Transverse colon (tissue), 4 donors: Measurements from ENCODE around the gene COX7B2.

ENCODE experiments used
- POLR2A ChIP-seq: fragments of 450-650 bp; IDR thresholded peaks from one replicate; pipeline ENCODE4 v1.6.1; 2016; ENCODE audit warnings: antibody characterized with exemption, mild to moderate bottlenecking, moderate library complexity
- POLR2AphosphoS5 ChIP-seq, 3 donors: sonication (generic); formaldehyde crosslinking; IDR thresholded peaks; one replicate each; pipeline ENCODE4 v1.6.1; 2016; ENCODE audit warnings: antibody characterized with exemption in 3 of 3
- TF ChIP-seq, protein P1 (sequence below), 5 experiments: fragments of 200-600 bp in 3 of 5; fragments of 450-650 bp in 2 of 5; sonication (generic) in 3 of 5; IDR thresholded peaks; 1 replicate in 2 of 5; 2 replicates in 3 of 5; pipeline ENCODE4 v1.5.1; 2016 to 2017; ENCODE audit warnings: antibody characterized with exemption in 5 of 5, inconsistent platforms in 3 of 5, mild to moderate bottlenecking in 2 of 5, moderate library complexity in 1 of 5

- TF ChIP-seq, protein P1, sequence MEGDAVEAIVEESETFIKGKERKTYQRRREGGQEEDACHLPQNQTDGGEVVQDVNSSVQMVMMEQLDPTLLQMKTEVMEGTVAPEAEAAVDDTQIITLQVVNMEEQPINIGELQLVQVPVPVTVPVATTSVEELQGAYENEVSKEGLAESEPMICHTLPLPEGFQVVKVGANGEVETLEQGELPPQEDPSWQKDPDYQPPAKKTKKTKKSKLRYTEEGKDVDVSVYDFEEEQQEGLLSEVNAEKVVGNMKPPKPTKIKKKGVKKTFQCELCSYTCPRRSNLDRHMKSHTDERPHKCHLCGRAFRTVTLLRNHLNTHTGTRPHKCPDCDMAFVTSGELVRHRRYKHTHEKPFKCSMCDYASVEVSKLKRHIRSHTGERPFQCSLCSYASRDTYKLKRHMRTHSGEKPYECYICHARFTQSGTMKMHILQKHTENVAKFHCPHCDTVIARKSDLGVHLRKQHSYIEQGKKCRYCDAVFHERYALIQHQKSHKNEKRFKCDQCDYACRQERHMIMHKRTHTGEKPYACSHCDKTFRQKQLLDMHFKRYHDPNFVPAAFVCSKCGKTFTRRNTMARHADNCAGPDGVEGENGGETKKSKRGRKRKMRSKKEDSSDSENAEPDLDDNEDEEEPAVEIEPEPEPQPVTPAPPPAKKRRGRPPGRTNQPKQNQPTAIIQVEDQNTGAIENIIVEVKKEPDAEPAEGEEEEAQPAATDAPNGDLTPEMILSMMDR (IDR thresholded peaks at IDR 0.05), result no peak
- TF ChIP-seq POLR2A (no peak), POLR2AphosphoS5 (IDR thresholded peaks at IDR 0.05) (no peak)
These were observed 40.8 kb upstream of the COX7B2 start for GRCh38 chr4:46949822-46950221.
